ENCODE data around the gene COL9A3. TPM values are rescaled to one million over a fixed set of nuclear protein-coding genes. Genes with fewer than 3 reads are reported as not detected.

Gene COL9A3
- polyA plus RNA-seq, 2 of the 4 experiments (the other 2 are of a cell fraction): 0.41 to 0.49 TPM

- CTCF ChIA-PET: interaction anchor here (0.6 to 10.3 kb wide), 17 partner anchors 7 to 291 kb away, joined by 3 to 311 read pairs (median 20); partner anchors contain the start of gene NTSR1
- no peak overlapping the region for H3K4me3 ChIP-seq
- no peak for DNase-seq (ENCODE audit: low read depth in 1 of 2, low spot score in 1 of 2)
- no peak overlapping the region for H3K27ac ChIP-seq
- TF ChIP-seq NFE2L2 (conservative IDR thresholded peaks at IDR 0.05; ENCODE audit: low read length) (no peak), HDAC2 (IDR thresholded peaks at IDR 0.05) (no peak), ATOH8 (CRISPR knock-in tag; IDR thresholded peaks at IDR 0.05; ENCODE audit: low read depth) (no peak), MAX (IDR thresholded peaks at IDR 0.05) (no peak), JUN (IDR thresholded peaks at IDR 0.05) (no peak), RARB (CRISPR knock-in tag; IDR thresholded peaks at IDR 0.05) (no peak), EP300 (IDR thresholded peaks at IDR 0.05) (no peak), BHLHE40 (IDR thresholded peaks at IDR 0.05; ENCODE audit: low read depth, low read length) (no peak), RFX5 (IDR thresholded peaks at IDR 0.05) (no peak), CTCF (IDR thresholded peaks at IDR 0.05) (no peak), FOSL2 (IDR thresholded peaks at IDR 0.05) (no peak), FOSL2 (CRISPR knock-in tag; IDR thresholded peaks at IDR 0.05) (no peak), RNF2 (IDR thresholded peaks at IDR 0.05; ENCODE audit: borderline replicate concordance, low read depth) (no peak), HOXB5 (CRISPR knock-in tag; IDR thresholded peaks at IDR 0.05) (no peak), ZNF302 (CRISPR knock-in tag; IDR thresholded peaks at IDR 0.05) (no peak), CEBPB (IDR thresholded peaks at IDR 0.05) (no peak)
- TF ChIP-seq, protein P1, sequence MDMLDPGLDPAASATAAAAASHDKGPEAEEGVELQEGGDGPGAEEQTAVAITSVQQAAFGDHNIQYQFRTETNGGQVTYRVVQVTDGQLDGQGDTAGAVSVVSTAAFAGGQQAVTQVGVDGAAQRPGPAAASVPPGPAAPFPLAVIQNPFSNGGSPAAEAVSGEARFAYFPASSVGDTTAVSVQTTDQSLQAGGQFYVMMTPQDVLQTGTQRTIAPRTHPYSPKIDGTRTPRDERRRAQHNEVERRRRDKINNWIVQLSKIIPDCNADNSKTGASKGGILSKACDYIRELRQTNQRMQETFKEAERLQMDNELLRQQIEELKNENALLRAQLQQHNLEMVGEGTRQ (IDR thresholded peaks at IDR 0.05): no peak
- TF ChIP-seq, protein P2, sequence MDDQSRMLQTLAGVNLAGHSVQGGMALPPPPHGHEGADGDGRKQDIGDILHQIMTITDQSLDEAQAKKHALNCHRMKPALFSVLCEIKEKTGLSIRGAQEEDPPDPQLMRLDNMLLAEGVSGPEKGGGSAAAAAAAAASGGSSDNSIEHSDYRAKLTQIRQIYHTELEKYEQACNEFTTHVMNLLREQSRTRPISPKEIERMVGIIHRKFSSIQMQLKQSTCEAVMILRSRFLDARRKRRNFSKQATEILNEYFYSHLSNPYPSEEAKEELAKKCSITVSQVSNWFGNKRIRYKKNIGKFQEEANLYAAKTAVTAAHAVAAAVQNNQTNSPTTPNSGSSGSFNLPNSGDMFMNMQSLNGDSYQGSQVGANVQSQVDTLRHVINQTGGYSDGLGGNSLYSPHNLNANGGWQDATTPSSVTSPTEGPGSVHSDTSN (IDR thresholded peaks at IDR 0.05): no peak
- peaks cover 12% of the 10 kb centered on the region for H3K4me1 ChIP-seq
- H3K4me2 ChIP-seq: no peak overlapping the region
- no peak for FAIRE-seq
- POLR2A ChIA-PET: no interaction called here
- no peak for ATAC-seq
- WGBS (ENCODE audit: missing lambda C conversion rate): 81% methylated on average over 12 of the region's 12 CpGs
- no peaks in the 10 kb centered on the region for H3K9me3 ChIP-seq
Measured at GRCh38 chr20:62790075-62790474, 26.8 kb upstream of the COL9A3 start.

- H3K27ac ChIP-seq: peak overlapping the region in 1 of 2 experiments; percentile 67; a peak in 2 of 6 replicates
- FAIRE-seq (peak; percentile 63), DNase-seq (ENCODE audit: low read depth in 1 of 2, low spot score in 1 of 2) (peak; percentile 90 to 92), ATAC-seq (peak; percentile 49 to 66)
- H3K4me1 ChIP-seq: peaks cover 12% of the 10 kb centered on the region
- WGBS (ENCODE audit: missing lambda C conversion rate): 25% methylated on average over 22 of the region's 23 CpGs
- H3K9me3 ChIP-seq: no peaks in the 10 kb centered on the region
- H3K4me2 ChIP-seq: peak overlapping the region; percentile 75
- no peak overlapping the region for H3K4me3 ChIP-seq
- ChIA-PET CTCF (interaction anchor here (0.5 to 10.3 kb wide), 77 partner anchors 9 to 619 kb away, joined by 3 to 311 read pairs (median 7); partner anchors contain the start of genes NTSR1, RBBP8NL and SLCO4A1), POLR2A (interaction anchor here (1.1 kb wide), 1 partner anchor 87 kb away, joined by 5 read pairs; no protein-coding TSS in a partner anchor)
- TF ChIP-seq HOXB13 (CRISPR knock-in tag; IDR thresholded peaks at IDR 0.05; ENCODE audit: low read depth): no peak
- TF ChIP-seq ZFP36 (IDR thresholded peaks at IDR 0.05; ENCODE audit: borderline replicate concordance, partially characterized antibody): no peak
- no peak for TF ChIP-seq CHD2 (IDR thresholded peaks at IDR 0.05; ENCODE audit: low read length, partially characterized antibody)
- TF ChIP-seq CTCF (IDR thresholded peaks at IDR 0.05): peak; percentile 99
- TF ChIP-seq EHMT2 (IDR thresholded peaks at IDR 0.05; ENCODE audit: low read depth): no peak
- TF ChIP-seq FOSL2 (IDR thresholded peaks at IDR 0.05): no peak
- TF ChIP-seq FOSL2 (CRISPR knock-in tag; IDR thresholded peaks at IDR 0.05): no peak
- TF ChIP-seq HDAC2 (IDR thresholded peaks at IDR 0.05): no peak
- TF ChIP-seq KDM1A (IDR thresholded peaks at IDR 0.05; ENCODE audit: low read depth): no peak
- TF ChIP-seq CBX8 (IDR thresholded peaks at IDR 0.05): no peak
- TF ChIP-seq MYC (IDR thresholded peaks at IDR 0.05; ENCODE audit: borderline replicate concordance, low read length): no peak; the same call in 1 of the 2 replicates
- TF ChIP-seq MAX (IDR thresholded peaks at IDR 0.05): peak; percentile 64
- TF ChIP-seq GATA3 (IDR thresholded peaks at IDR 0.05; ENCODE audit: borderline replicate concordance): no peak
- TF ChIP-seq MAZ (IDR thresholded peaks at IDR 0.05; ENCODE audit: borderline replicate concordance, low read depth, low read length): no peak
- TF ChIP-seq, protein P3, sequence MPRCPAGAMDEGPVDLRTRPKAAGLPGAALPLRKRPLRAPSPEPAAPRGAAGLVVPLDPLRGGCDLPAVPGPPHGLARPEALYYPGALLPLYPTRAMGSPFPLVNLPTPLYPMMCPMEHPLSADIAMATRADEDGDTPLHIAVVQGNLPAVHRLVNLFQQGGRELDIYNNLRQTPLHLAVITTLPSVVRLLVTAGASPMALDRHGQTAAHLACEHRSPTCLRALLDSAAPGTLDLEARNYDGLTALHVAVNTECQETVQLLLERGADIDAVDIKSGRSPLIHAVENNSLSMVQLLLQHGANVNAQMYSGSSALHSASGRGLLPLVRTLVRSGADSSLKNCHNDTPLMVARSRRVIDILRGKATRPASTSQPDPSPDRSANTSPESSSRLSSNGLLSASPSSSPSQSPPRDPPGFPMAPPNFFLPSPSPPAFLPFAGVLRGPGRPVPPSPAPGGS (IDR thresholded peaks at IDR 0.05): no peak
Measured at GRCh38 chr20:62791301-62792181, 25.3 kb upstream of the COL9A3 start.

All from A549 (cell line).